HG03342 (cell line): ENCODE measurements around the gene TFF1.
"Not testable (repeated sequence)": the region's sequence is repeated elsewhere in the genome, so short reads cannot be mapped to it uniquely, and the experiment has no call there.

ENCODE experiments used
- ATAC-seq: cut with Tn5 transposase; IDR thresholded peaks from one replicate; pipeline ENCODE4 v1.9.1; 2021; ENCODE audit warnings: mild to moderate bottlenecking, moderate library complexity; ENCODE audit not compliant: unreplicated experiment

Gene TFF1

DNA sequence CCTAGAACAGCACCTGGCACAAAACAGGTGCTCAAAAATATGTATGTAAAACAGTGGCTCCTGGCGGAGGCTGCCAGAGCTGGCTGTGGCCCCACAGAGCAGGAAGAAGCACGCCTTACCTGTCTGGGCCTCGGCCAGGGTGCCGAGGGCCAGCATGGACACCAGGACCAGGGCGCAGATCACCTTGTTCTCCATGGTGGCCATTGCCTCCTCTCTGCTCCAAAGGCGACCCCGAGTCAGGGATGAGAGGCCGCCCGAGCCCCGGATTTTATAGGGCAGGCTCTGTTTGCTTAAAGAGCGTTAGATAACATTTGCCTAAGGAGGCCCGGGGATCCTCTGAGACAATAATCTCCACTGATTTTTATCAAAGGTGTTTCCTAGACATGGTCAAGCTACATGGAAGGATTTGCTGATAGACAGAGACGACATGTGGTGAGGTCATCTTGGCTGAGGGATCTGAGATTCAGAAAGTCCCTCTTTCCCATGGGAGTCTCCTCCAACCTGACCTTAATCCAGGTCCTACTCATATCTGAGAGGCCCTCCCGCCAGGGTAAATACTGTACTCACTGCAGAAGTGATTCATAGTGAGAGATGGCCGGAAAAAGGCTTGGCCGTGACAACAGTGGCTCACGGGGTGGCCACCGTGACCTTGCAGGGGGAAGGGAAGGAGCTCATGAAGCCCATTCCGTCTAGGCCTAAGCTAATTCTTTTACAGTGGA, at the start of gene TFF1:
Gene TFF1 (minus strand): TSS at position 244 of the 719 bp plus-strand sequence. CDS start 40 bp downstream, at position 204.
- ATAC-seq, result no peak

DNA sequence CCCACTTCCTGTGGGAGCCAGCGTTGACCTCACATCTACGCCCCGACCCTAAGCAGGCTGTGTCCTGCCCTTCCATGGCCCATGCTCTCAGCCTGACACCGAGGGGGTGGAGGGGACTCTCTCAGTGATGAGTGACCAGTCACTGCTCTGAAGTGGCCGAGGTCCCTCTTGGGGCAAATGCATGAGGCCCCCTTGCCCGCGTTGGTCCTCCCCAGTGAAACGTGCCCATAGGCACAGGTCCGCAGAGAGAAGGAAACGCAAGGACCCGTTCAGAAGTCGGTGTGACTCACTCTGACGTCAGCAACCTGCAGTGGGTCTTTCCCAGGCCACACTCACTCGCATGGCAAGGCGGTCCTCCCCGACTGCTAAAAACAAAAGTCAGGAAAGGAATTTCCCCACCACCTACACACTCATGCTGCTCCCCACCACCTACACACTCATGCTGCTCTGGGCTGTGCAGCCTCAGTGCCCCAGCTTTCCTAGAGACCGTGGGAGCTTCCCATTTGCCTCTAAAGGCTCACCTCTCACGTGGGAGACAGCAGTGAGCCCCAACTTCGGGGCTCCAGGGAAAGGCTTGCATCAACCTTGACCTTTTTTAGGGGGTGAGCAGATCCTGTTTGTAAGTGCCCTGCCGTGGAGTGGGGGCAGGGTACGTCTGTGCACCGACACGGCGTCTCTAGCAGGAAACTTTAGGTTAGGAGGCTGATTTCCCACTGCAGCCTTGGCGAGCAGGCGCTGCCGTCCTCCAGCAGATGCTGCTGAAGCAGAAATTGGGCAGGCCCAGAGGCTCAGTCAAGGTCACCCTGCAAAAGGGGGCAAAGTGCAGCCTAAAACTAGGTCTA, 48.8 kb upstream of the TFF1 start:
- peak; percentile 65 for ATAC-seq

DNA sequence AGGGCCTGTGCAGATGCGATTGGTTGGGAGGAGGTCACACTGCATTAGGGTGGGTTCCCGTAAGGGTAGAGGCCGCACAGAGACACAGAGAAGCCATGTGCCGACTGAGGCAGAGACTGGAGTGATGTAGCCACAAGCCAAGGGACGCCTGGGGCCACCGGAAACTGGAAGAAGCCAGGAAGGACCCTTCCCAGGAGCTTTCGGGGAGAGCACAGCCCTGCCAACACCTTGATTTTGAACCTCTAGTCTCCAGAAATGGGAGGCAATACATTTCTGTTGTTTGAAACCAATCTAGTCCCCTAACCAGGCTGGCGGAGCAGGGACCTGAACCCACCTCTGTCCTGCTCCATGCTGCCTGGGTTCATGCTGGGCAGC, 48.2 kb upstream of the TFF1 start:
- ATAC-seq, result no peak

DNA sequence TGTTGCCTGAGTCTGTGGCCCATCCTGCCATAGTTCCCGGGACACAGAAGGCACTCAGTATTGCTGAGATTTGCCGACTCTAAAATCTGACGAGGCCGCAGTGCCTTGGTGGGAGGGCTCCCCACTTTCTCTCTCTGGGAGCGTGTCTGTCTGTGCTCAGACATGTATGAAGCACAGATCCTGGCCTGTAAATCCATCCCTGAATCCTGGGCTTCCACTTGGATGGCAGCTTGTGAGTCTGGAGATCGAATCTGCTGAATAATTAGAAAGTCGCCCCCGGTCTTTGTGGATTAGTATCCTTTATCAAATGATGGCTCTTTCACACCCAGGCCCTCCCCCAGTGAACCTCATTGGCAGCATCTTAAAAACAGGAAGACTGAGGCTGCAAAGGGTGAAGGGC, 47.7 kb upstream of the TFF1 start:
- no peak for ATAC-seq

DNA sequence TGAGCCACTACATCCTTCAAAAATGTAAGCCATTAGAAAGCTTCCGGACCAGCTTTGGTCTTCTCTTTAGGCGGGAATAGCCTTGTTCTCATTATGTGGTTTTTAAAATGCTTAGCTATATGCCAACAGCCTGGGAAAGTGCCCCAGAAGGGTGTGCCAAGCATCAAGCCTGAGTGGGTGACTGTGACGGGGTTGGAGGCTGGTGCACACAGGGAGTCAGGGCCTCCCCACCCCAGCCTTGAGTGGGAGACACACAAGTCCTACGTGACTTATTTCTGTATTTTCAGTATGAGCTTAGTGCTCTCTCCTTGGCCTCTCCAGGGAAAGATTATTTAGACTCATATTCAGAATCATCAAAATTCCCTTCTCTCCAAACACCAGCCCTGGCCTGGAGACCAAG, 47.2 kb upstream of the TFF1 start:
- ATAC-seq, result no peak

DNA sequence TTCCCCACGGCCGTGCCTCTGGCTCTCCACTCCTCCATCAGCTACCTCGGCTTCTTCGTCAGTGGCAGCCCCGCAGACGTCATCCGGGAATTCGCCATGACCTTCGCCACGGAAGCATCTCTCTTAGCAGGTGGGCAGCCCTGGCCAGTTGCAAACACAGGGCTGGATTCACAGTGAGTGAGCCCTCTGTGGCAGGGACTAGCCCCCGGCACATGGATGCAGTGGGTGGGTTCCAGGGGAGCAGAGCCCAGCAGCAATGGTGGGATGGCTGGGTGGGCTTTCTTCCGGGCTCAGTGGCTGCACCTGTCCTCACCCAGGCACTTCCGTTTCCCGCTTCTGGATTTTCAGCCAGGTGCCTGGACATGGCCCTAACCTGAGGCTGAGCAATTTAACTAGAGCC, 46.8 kb upstream of the TFF1 start:
- ATAC-seq, result no peak

DNA sequence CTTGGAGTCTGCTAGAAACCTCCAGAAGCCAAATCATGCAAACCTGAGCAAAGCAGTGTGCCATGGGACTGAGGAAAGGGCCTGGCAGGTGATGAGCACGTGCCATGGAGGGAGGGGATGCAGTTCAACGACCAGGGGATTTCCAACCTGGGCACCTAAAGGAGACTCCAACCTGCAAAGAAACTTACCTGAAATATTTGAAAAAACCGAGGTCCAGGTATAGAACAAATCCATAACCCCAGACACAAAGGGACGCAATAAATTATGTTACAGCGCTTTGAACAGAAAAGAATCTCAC, 46.2 kb upstream of the TFF1 start:
- ATAC-seq, result no peak

DNA sequence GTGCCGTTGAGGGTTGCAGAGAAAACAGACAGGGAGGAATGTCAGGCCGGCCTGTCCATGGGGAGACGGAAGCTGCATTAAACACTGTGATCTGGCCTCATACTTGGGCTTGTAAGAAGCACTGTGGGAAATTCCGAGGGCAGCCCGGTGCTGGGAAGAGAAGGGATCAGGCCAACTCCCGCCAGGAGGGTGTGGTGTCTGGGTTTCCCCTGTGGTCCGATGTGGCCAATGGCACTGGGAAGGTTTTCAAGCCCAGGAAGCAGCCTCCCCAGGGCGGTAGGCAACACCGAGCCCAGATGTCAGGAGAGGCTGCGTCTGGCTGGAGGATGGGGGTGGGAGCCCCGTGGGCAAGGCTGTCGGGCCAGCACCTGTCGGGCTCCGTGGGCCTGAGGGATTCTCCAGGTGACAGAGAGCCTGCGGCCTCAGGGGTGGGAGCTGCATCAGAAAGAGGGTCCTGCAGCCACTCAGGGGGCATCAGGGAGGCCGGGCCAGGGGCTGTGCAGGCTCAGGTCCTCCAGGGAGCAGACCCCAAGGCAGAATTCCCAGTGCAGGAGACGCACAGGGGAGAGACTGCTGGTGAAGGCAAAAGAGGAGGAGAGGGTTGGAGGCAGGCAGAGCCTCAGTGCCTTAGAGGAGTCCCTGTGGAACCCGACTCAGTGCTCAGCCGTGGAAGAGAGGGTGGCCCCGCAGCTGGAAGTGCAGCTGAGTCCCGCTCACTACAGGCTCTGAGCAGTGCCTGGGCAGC, 45.7 kb upstream of the TFF1 start:
- ATAC-seq, result no peak

DNA sequence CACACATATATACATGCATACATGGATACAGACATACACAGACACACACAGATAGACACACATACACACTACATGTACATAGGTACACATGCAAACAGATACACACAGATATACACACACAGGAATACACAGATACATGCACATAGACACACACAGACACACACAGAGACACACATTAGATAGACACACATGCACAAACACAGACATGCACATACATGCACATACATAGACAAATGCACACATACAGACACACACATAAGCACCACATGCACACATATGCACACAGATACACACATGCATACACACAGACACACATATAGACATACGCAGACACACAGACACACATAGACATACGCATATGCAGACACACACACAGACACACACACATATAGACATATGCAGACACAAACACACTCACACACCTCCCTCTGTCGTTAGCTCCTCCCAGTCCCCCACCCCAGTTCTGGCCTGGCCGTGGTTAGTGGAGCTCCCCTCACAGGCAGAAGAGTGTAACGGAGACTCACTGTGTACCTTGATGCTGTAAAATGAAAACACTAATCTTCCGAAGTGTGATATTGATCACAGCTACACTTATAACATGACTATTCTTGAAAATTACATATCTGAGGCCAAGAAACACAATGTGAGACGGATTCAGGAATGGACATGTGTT, 45.0 kb upstream of the TFF1 start:
- no peak for ATAC-seq

DNA sequence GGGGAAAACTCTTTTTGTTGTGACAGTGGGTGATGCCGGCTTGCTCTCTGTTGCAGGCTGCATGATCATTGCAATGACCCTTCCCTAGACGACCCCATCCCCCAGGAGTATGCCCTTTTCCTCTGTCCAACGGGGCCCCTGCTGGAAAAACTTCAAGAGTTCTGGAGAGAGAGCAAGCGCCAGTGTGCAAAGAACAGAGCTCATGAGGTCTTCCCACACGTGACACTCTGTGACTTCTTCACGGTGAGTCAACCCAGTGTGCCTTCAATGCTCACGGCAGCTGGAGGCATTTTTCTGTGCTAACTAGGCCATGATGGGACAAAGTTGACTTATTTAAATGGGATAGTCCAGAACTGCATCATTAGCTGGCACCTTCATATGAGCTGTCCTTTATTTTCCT, 43.0 kb upstream of the TFF1 start:
- ATAC-seq, result no peak

DNA sequence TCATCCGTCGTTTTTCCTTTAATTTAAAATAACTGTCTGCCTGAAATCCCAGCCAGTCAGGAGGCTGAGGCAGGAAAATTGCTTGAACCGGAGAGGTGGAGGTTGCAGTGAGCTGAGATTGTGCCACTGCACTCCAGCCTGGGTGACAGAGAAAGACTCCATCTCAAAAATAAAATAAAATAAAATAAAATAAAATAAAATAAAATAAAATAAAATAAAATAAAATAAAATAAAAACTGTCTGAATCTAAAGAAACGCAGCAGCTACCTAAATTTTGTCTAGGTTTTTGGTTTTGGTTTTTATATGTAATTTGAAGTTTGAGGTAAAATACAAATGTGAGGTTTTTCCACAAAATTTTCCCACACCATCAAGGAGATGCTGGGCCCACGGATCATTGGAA, 42.4 kb upstream of the TFF1 start:
- not testable (repeated sequence) for ATAC-seq

DNA sequence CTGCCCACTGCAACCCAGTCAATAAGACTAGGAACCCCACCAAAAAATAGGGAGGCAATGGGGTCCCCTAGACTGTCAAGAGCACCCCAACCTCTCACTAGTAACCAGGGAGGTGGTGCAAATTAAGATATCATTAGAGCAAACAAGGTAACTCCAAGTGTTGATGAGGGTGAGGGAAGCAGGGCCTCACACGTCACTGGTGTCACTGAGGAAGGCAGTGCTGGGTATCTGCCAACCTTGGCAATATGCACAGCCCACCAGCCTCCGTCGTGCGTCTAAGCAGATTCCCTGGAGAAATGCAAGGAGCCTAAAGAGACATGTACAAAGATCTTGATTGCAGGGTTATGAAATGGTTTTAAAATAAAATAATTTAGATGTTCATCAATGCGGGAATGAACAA, 41.1 kb upstream of the TFF1 start:
- no peak for ATAC-seq

DNA sequence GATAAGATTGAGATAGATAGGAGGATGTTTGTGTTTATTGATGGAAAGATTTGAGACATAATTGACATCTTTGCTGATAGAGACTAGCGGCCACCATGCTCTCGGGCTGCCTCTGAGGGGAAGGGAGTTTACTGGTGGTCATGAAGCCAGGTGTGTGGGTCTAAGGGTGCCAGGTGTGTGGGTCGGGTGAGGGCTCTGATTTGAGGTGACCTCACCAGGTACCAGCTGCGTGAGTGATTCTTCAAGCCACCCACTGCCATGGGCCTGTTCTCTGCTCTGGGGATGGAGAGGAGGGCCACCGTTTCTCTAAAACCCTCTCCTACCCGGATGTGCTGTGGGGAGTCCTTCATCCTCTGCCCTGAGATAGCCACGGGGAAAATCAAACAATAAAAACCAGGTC, 40.5 kb upstream of the TFF1 start:
- no peak for ATAC-seq

DNA sequence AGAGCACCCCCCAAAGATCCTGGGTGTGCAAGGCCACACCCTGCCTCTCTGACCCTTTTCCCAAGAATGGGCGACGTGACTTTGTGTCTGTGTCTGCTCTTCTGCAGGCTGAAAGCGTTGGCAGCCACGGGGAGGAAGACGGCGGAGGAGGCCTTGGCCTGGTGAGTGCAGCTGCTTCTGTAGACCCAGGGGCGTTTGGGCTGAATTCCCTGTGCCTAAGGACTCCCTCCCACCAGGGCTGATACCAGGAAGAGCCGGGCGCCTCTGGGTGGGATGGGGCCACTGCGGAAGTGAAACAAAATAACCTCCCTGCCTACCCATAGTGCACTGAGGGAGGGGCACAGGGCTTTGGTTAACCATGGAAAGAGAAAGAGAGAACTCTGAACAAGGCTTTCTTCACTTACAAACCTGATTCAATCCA, 39.9 kb upstream of the TFF1 start:
- no peak for ATAC-seq

DNA sequence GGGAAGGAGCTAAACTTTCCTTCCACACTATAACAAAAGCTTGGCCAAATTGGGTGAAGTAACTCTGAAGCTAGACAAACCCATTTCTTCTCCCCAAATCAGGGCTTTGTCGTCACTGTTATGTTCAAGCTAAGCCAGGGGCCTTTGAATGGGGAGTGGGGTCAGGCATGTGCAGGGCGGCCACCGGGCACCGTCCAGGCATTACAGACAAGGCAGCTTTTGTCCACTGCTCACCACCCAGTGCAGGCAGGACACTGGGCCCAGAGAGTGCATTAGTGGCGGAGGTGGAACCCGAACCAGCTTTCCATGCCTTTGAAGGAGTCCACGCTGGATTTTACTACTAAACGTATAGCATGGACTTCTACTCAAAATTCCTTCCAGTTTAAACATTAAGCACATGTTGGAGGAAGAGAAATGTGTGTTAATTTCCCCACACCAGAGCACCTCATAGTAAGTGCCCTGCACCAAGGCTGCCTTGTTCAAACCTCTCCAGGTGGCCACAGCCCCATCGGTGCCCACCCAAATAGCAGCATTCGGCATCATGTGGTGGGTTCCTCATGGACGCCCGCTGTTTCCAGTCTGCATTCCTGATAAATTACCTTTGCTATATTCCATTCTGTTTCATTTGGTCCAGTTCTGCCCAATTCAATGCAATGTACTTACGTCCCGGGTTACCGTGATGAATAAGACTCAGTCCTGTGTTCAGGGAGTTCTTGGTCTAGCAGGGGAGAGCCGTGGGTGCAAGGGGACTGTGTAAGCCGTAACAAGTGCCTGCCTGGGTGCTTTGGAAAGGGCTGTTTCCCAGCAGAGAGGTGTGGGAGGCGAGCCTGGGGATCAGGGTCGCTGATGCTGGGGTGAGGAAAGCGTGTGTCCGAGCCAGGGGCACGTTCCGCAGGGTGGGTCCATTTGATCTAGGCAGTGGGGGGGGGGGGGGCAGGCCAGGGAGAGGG, 39.0 kb upstream of the TFF1 start:
- no peak for ATAC-seq

DNA sequence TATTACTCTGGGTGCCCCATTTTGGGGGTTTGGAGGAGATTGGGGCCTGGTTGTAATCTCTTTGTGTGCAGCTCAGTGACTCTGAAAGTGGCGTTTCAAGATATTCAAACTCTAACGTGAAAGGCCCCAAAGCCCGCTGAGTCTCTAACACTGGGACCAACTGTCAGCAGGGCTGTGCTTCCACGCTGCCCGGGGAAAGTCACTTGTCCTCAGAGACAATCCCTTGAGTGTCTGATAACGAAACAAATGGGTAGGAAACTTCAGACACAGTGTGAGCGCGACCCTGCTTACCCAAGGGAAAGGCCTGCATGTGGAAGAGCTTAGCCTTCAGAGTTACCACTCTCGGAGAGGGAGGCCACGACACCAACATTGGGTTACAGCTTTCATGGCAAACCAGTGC, 38.2 kb upstream of the TFF1 start:
- ATAC-seq, result no peak

DNA sequence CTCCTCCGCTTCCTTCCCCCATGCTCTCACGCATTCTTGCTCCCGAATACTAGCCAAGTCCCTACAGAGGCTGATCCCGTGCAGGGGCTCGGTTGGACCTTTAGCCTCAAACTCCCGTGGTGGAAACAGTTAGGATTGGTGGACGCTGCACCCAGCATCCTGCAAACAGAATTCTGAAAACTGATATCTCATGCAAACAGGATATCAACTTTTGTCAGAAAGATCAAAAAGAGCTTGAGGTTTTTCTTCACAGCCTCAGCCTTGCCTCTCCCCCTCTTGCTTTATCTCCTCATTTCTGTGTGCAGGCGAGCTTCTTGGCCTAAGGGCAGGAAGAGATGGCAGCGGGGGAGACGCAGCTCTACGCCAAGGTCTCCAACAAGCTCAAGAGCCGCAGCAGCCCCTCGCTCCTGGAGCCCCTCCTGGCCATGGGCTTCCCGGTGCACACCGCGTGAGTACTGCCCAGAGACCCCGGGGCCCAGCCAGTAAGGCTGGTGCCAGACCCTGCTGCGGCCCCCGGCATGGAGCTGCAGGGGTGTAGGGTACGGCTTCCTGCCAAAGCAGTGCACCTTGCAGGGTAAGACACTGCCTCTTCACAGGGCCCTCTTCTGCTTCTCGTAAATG, 37.4 kb upstream of the TFF1 start, which contains the start of gene UBASH3A:
Gene UBASH3A (plus strand): TSS at position 292 of the 621 bp plus-strand sequence. CDS start 44 bp downstream, at position 336.
- no peak for ATAC-seq

DNA sequence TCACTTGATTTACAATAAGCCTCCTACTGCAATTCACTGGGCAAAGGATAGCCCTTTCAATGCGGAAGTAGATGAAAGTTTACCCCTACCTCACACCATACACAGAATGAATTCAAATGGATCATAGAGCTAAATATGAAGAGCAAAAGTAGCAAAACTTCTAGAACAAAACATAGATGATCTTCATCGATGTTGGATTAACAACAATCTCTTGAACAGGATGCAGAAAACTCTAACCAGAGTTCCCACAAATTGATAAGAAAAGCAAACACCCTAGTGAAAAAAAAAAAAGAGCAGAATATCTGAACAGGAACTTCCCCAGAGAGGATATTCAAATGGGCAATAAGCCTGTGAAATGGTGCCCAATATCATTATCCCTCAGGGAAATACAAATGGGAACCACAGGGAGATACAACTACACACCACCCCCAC, 35.5 kb upstream of the TFF1 start:
- no peak for ATAC-seq

DNA sequence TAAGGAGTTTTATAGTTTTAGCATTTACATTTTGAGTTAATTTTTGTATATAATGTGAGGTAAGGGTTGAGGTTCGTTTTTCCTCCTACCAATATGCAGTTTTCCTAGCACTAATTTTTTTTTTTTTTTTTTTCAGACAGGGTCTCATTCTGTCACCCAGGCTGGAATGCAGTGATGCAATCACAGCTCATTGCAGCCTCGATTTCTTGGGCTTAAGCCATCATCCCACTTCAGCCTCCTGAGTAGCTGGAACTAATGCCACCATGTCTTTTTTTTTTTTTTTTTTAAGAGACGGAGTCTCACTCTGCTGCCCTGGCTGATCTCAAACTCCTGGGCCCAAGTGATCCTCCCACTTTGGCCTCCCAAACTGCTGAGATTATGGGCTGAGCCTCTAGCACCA, 34.8 kb upstream of the TFF1 start:
- no peak for ATAC-seq

DNA sequence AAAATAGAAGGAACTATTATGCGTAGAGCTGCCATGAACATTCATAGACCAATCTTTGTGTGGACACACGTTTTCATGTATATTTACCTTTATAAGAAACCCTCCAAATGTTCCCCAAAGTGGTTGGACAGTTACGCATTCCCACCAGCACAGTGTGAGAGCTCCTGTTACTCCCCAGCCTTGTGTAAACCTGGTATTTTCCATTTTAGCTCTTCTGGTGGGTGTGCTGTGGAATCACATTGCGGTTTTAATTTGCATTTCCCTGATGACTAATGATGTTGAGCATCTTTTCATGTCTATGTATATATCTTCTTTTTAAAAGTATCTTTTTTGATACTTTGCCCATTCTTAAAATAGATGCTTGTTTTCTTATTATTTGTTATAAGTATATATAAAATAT, 34.2 kb upstream of the TFF1 start:
- no peak for ATAC-seq
